Loucy (cell line): ENCODE measurements around the gene RBM48.

ENCODE experiments used
- H2AFZ ChIP-seq: fragments of 200-600 bp; sonication (generic); 2 replicates; pipeline ENCODE4 v1.6.0; 2016; ENCODE audit warnings: antibody characterized with exemption, mild to moderate bottlenecking, low read length, moderate library complexity
- H3F3A ChIP-seq: fragments of 200-600 bp; 2 replicates; pipeline ENCODE4 v1.6.0; 2016; ENCODE audit warnings: antibody characterized with exemption, low read depth, mild to moderate bottlenecking
- H3K27me3 ChIP-seq: fragments of 200-600 bp; sonication (generic); 2 replicates; pipeline ENCODE4 v1.6.1; 2014; ENCODE audit warnings: low read length, mild to moderate bottlenecking; ENCODE audit not compliant: insufficient read depth, poor library complexity, severe bottlenecking
- H3K36me3 ChIP-seq: fragments of 200-600 bp; sonication (generic); 2 replicates; pipeline ENCODE4 v1.6.1; 2016; ENCODE audit warnings: low read length; ENCODE audit not compliant: insufficient read depth
- H3K4me1 ChIP-seq: fragments of 200-600 bp; sonication (generic); 2 replicates; pipeline ENCODE4 v1.5.1; 2014; ENCODE audit warnings: low read length, mild to moderate bottlenecking; ENCODE audit not compliant: insufficient read depth, poor library complexity, severe bottlenecking
- H3K4me2 ChIP-seq: fragments of 200-600 bp; sonication (generic); 2 replicates; pipeline ENCODE4 v1.6.0; 2014; ENCODE audit warnings: antibody characterized with exemption, low read length, low read depth, mild to moderate bottlenecking; ENCODE audit not compliant: poor library complexity, severe bottlenecking
- H3K4me3 ChIP-seq: fragments of 200-600 bp; sonication (generic); 2 replicates; pipeline ENCODE4 v1.5.1; 2014; ENCODE audit warnings: low read length, mild to moderate bottlenecking, mixed read lengths; ENCODE audit not compliant: poor library complexity, severe bottlenecking
- H3K79me2 ChIP-seq: fragments of 200-600 bp; sonication (generic); 2 replicates; pipeline ENCODE4 v1.6.1; 2014; ENCODE audit warnings: low read length; ENCODE audit not compliant: insufficient read depth
- H3K9ac ChIP-seq: fragments of 200-600 bp; sonication (generic); 2 replicates; pipeline ENCODE4 v1.6.0; 2014; ENCODE audit warnings: mild to moderate bottlenecking, low read depth, low read length, moderate library complexity; ENCODE audit not compliant: poor library complexity, severe bottlenecking
- H3K9me2 ChIP-seq: fragments of 200-600 bp; sonication (generic); replicated peaks from 2 replicates; pipeline ENCODE4 v1.6.1; 2016; ENCODE audit warnings: low read depth, low read length, mixed read lengths
- H3K9me3 ChIP-seq: fragments of 200-600 bp; sonication (generic); 2 replicates; pipeline ENCODE4 v1.6.1; 2014; ENCODE audit warnings: mild to moderate bottlenecking, antibody characterized with exemption, low read length, low read depth; ENCODE audit not compliant: insufficient read depth
- H4K20me1 ChIP-seq: fragments of 200-600 bp; sonication (generic); 2 replicates; pipeline ENCODE4 v1.6.0; 2014; ENCODE audit warnings: antibody characterized with exemption, low read length, mild to moderate bottlenecking; ENCODE audit not compliant: insufficient read depth, poor library complexity, severe bottlenecking
- EZH2phosphoT487 ChIP-seq: fragments of 200-600 bp; IDR thresholded peaks from 2 replicates; pipeline ENCODE4 v1.6.1; 2018; ENCODE audit warnings: antibody characterized with exemption, mild to moderate bottlenecking, moderate library complexity, borderline replicate concordance
- TF ChIP-seq, protein P1 (sequence below): fragments of 200-600 bp; sonication (generic); conservative IDR thresholded peaks from 2 replicates; pipeline ENCODE4 v1.5.1; 2014; ENCODE audit warnings: mild to moderate bottlenecking, antibody characterized with exemption, low read length

The RBM48 gene

DNA sequence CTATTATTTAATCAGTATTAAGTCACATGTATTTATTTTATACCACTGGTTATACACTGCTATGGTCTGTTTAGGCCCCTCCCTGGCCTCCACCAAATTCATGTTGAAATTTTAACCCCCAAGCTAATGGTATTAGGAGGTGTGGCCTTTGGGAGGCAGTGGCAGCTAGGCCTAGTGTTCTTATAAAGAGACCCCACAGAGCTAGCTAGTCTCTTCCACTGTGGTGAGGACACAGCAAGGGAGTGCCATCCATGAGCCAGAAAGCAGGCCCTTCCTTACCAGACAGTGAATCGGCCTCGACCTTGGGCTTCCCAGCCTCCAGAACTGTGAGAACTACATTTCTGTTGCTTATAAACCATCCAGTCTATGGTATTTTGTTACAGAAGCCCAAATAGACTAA lies 28.7 kb downstream of the RBM48 start:
- no peaks in the 10 kb centered on the region for H3K9me2 ChIP-seq
- peaks cover 26% of the 10 kb centered on the region for H3K36me3 ChIP-seq
- no peaks in the 10 kb centered on the region for H3K79me2 ChIP-seq
- no peaks in the 10 kb centered on the region for H4K20me1 ChIP-seq
- no peak for TF ChIP-seq EZH2phosphoT487
- TF ChIP-seq, protein P1, sequence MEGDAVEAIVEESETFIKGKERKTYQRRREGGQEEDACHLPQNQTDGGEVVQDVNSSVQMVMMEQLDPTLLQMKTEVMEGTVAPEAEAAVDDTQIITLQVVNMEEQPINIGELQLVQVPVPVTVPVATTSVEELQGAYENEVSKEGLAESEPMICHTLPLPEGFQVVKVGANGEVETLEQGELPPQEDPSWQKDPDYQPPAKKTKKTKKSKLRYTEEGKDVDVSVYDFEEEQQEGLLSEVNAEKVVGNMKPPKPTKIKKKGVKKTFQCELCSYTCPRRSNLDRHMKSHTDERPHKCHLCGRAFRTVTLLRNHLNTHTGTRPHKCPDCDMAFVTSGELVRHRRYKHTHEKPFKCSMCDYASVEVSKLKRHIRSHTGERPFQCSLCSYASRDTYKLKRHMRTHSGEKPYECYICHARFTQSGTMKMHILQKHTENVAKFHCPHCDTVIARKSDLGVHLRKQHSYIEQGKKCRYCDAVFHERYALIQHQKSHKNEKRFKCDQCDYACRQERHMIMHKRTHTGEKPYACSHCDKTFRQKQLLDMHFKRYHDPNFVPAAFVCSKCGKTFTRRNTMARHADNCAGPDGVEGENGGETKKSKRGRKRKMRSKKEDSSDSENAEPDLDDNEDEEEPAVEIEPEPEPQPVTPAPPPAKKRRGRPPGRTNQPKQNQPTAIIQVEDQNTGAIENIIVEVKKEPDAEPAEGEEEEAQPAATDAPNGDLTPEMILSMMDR, result no peak
- no peak overlapping the region for H3K9ac ChIP-seq
- no peak overlapping the region for H3K4me2 ChIP-seq
- no peaks in the 10 kb centered on the region for H3K27me3 ChIP-seq
- no peak overlapping the region for H2AFZ ChIP-seq
- no peak overlapping the region for H3K4me3 ChIP-seq
- no peaks in the 10 kb centered on the region for H3K4me1 ChIP-seq
- no peaks in the 10 kb centered on the region for H3K9me3 ChIP-seq
- 0 out of 2 replicates have a peak, but pooled peaks cover 4% of the 10 kb centered on the region for H3F3A ChIP-seq

DNA sequence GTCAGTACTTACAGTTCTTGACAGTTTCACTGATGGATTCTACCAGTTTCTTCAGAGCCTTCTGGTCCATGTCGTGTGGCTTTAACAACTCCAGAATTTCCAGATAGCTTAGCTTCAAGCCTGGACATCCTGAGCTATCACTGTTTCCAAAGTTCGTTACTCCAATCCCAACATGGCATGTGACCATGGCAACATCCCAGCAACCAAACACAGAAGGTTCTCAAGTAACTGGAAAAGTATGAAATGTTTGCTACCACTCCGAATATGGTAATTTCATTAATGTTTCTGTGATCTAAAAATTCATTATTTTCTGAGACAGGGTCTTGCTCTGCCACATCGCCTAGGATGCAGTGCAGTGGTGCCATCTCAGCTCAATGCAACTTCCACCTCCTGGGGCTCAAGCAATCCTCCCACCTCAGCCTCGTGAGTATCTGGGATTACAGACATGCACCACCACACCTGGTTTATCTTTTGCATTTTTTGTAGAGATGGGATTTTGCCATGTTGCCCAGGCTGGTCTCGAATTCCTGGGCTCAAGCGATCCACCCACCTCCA lies 29.3 kb downstream of the RBM48 start:
- Histone ChIP-seq H3K9me2 (no peaks in the 10 kb centered on the region), H2AFZ (no peak overlapping the region), H3K4me1 (no peaks in the 10 kb centered on the region), H3K36me3 (peaks cover 32% of the 10 kb centered on the region), H3K9me3 (no peaks in the 10 kb centered on the region), H3K79me2 (no peaks in the 10 kb centered on the region), H3K4me2 (no peak overlapping the region), H3K4me3 (no peak overlapping the region), H3F3A (0 out of 2 replicates have a peak, but pooled peaks cover 4% of the 10 kb centered on the region), H3K9ac (no peak overlapping the region), H3K27me3 (no peaks in the 10 kb centered on the region), H4K20me1 (no peaks in the 10 kb centered on the region)
- TF ChIP-seq, protein P1, result no peak
- TF ChIP-seq EZH2phosphoT487, result no peak

DNA sequence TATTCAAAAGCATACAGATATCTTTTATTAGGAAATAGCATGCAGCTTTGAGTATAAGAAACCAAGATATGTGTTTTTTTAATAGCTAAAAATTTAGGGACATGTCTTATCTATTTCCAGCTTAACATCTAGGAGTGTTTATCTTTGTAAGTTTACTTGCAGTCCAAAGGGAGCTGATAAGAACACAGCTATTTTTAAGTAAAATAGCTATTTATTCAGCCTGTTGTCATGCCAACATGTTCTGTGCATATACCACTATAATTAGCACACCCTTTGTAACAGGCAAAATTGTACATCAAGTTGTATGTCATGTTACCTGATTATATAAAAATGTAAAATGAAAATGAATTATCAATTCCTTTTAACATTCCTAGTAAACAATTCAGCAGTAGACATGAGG lies 32.0 kb downstream of the RBM48 start:
- Histone ChIP-seq H3K4me1 (no peaks in the 10 kb centered on the region), H3K9ac (no peak overlapping the region), H3K79me2 (no peaks in the 10 kb centered on the region), H3K4me3 (no peak overlapping the region), H3K4me2 (no peak overlapping the region), H3K27me3 (no peaks in the 10 kb centered on the region), H3K9me3 (no peaks in the 10 kb centered on the region), H3K36me3 (peaks cover 53% of the 10 kb centered on the region), H3F3A (0 out of 2 replicates have a peak, but pooled peaks cover 4% of the 10 kb centered on the region), H2AFZ (no peak overlapping the region), H3K9me2 (no peaks in the 10 kb centered on the region), H4K20me1 (no peaks in the 10 kb centered on the region)
- TF ChIP-seq EZH2phosphoT487, result no peak
- TF ChIP-seq, protein P1, result no peak
